CD4-positive, alpha-beta T cell (primary cell): ENCODE data around the gene EEIG1. TPM values are rescaled to one million over a fixed set of nuclear protein-coding genes. Genes with fewer than 3 reads are reported as not detected.

Experiments used
- ATAC-seq: fragments of 200-7000 bp; cut with Tn5 transposase; one replicate; pipeline ENCODE4 v1.10.0; 2022; ENCODE audit warnings: mild to moderate bottlenecking; ENCODE audit not compliant: poor library complexity
- CTCF ChIA-PET: fragments of 350-600 bp; sonication (Branson Sonifier 250); formaldehyde crosslinking; loops from one replicate; lab custom pipeline; 2021; ENCODE audit warnings: antibody characterized with exemption, inconsistent platforms; lab: Charles Lee
- POLR2A ChIA-PET: fragments of 350-600 bp; sonication (Branson Sonifier 250); formaldehyde crosslinking; loops from one replicate; lab custom pipeline; 2021; ENCODE audit warnings: antibody characterized with exemption, inconsistent platforms; lab: Charles Lee
- DNase-seq, 14 experiments: peaks; one replicate each; pipeline ENCODE4 v3.0.0-alpha.2; 2013 to 2020; ENCODE audit warnings: mixed read lengths in 2 of 14
- H3K27ac ChIP-seq, 2 donors: one replicate each; pipeline versions ENCODE4 v1.5.1 to v1.7.0; 2013; ENCODE audit warnings: low read length in 2 of 2, low read depth in 1 of 2, mild to moderate bottlenecking in 1 of 2
- H3K27me3 ChIP-seq, 2 experiments: 1 replicate in 1 of 2; 2 replicates in 1 of 2; pipeline versions ENCODE4 v1.6.1 to v1.7.0; 2013; ENCODE audit warnings: low read length in 2 of 2, control low read depth in 1 of 2, mild to moderate bottlenecking in 1 of 2, moderate library complexity in 1 of 2; ENCODE audit not compliant: insufficient read depth in 2 of 2, control insufficient read depth in 1 of 2
- H3K36me3 ChIP-seq: one replicate; pipeline ENCODE4 v1.6.1; 2013; ENCODE audit warnings: low read length, control low read depth; ENCODE audit not compliant: insufficient read depth
- H3K4me1 ChIP-seq: one replicate; pipeline ENCODE4 v1.6.1; 2013; ENCODE audit warnings: low read length, control low read depth; ENCODE audit not compliant: insufficient read depth
- H3K4me3 ChIP-seq: one replicate; pipeline ENCODE4 v1.5.1; 2013; ENCODE audit warnings: mild to moderate bottlenecking, low read length, moderate library complexity
- H3K9me3 ChIP-seq, 2 experiments: 1 replicate in 1 of 2; 2 replicates in 1 of 2; pipeline versions ENCODE4 v1.6.1 to v1.7.0; 2013; ENCODE audit warnings: low read length in 2 of 2, mild to moderate bottlenecking in 2 of 2, control low read depth in 1 of 2, moderate library complexity in 1 of 2; ENCODE audit not compliant: control insufficient read depth in 1 of 2, insufficient read depth in 1 of 2
- H3K27ac Mint-ChIP-seq: one replicate; pipeline ENCODE4 v1.8.0; 2020; ENCODE audit warnings: mixed read lengths
- H3K27me3 Mint-ChIP-seq: one replicate; pipeline ENCODE4 v1.8.0; 2021; ENCODE audit warnings: mixed read lengths
- H3K36me3 Mint-ChIP-seq: one replicate; pipeline ENCODE4 v1.8.0; 2021; ENCODE audit warnings: low read depth, mixed read lengths
- H3K4me1 Mint-ChIP-seq: one replicate; pipeline ENCODE4 v1.8.0; 2021; ENCODE audit warnings: low read depth, mixed read lengths
- H3K4me3 Mint-ChIP-seq: one replicate; pipeline ENCODE4 v1.8.0; 2020; ENCODE audit warnings: mild to moderate bottlenecking, mixed read lengths
- H3K9me3 Mint-ChIP-seq: one replicate; pipeline ENCODE4 v1.8.0; 2020; ENCODE audit warnings: mixed read lengths
- intact Hi-C, 2 experiments: fragments of 100-400 bp; cut with DNase I in 1 of 2; cut with micrococcal nuclease in 1 of 2; formaldehyde crosslinking; loops; one replicate each; pipeline versions ENCODE4 v1.15.1 to v1.9.0; 2023 to 2025; cut with DNase I, micrococcal nuclease
- total RNA-seq, 174 experiments: library from RNA in 2 of 174; stranded (reverse) in 2 of 174; gene quantifications; one replicate each; pipeline ENCODE4 v1.2.3 and lab custom pipeline; 2021 to 2026
- TF ChIP-seq, protein P1 (sequence below): fragments of 200-600 bp; IDR thresholded peaks from one replicate; pipeline ENCODE4 v1.8.0; 2022; ENCODE audit warnings: antibody characterized with exemption, mild to moderate bottlenecking

The EEIG1 gene
- total RNA-seq, 2 experiments from 2014 or later, result 440 to 463 TPM

DNA sequence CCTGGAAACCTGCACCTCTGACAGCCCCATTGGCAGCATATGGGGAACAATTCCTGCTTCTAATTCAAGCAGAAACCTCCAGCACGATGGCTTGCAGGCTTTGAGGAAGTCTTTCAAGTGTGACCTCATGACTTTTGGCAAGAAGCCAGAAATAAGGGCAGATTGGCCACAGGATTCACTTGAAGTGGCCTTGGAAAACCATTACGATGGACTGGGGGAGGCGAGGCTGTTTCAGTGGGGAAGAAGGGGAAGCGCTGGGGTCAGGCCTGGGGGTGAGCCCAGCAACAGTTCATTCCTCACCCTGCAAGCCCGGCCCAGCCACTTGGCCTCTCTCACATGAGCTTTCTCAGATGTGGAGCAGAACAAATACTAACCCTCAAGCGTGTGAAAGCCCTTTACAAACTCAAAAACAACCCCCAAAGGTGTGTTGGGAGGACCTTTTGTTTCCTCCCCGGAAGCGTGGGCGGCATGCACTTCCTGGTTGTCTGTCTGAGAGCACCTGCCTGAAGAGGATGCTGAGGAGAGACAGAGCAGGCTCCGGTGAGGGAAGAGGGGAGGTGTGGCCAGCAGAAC is 26.9 kb upstream of the EEIG1 start:
- POLR2A ChIA-PET, result interaction anchor here (0.7 to 12.6 kb wide), 18 partner anchors 8 to 71 kb away, joined by 3 to 253 read pairs (median 6); partner anchors contain the start of genes EEIG1 and SLC25A25
- peak overlapping the region; percentile 37 for H3K4me3 ChIP-seq
- Mint-ChIP-seq H3K27me3 (no peaks in the 10 kb centered on the region), H3K9me3 (peaks cover 3% of the 10 kb centered on the region), H3K4me3 (peak overlapping the region; percentile 76), H3K4me1 (peaks cover 81% of the 10 kb centered on the region), H3K27ac (peak overlapping the region; percentile 96), H3K36me3 (peaks cover 4% of the 10 kb centered on the region)
- ATAC-seq, result peak; percentile 87
- H3K4me1 ChIP-seq, result peaks cover 89% of the 10 kb centered on the region
- H3K27ac ChIP-seq, result peak overlapping the region; percentile 65 to 97
- H3K27me3 ChIP-seq, result no peaks in the 10 kb centered on the region
- peaks cover 0 to 4% of the 10 kb centered on the region in 2 experiments for H3K9me3 ChIP-seq
- intact Hi-C loops, result loop anchor here (1.0 to 2.0 kb wide), 4 partner anchors 19 to 37 kb away; no protein-coding TSS in a partner anchor
- CTCF ChIA-PET, result interaction anchor here (1.3 to 2.8 kb wide), 4 partner anchors 20 to 52 kb away, joined by 4 to 14 read pairs (median 6); no protein-coding TSS in a partner anchor
- TF ChIP-seq, protein P1, sequence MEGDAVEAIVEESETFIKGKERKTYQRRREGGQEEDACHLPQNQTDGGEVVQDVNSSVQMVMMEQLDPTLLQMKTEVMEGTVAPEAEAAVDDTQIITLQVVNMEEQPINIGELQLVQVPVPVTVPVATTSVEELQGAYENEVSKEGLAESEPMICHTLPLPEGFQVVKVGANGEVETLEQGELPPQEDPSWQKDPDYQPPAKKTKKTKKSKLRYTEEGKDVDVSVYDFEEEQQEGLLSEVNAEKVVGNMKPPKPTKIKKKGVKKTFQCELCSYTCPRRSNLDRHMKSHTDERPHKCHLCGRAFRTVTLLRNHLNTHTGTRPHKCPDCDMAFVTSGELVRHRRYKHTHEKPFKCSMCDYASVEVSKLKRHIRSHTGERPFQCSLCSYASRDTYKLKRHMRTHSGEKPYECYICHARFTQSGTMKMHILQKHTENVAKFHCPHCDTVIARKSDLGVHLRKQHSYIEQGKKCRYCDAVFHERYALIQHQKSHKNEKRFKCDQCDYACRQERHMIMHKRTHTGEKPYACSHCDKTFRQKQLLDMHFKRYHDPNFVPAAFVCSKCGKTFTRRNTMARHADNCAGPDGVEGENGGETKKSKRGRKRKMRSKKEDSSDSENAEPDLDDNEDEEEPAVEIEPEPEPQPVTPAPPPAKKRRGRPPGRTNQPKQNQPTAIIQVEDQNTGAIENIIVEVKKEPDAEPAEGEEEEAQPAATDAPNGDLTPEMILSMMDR, result no peak
- peak; percentile 82 to 97 (median 91) for DNase-seq
- H3K36me3 ChIP-seq, result no peaks in the 10 kb centered on the region

DNA sequence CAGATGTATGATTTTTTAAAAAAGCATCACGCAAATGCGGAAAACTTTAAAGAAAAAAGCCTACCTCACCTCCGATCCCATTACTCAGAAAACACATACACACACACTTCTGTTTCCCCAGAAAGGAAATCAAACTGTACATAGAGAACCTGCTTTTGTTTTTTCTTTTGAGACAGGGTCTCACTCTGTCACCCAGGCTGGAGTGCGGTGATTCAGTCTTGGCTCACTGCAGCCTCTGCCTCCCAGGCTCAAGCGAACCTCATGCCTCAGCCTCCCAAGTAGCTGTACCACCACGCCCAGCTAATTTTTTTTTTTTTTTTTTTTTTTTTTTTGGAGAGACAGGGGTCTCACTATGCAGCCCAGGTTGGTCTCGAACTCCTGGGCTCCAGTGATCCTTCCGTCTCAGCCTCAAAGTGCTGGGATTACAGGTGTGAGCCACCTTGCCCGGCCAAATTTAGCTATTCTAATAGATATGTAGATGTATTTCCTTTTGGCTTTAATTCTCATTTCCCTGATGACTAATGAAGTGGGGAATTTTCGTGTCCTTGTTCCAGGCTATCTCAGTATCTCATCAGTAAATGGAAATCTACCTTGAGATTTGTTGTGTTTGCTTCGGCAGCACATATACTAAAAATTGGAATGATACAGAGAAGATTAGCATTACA is 25.7 kb upstream of the EEIG1 start:
- no peaks in the 10 kb centered on the region for H3K36me3 ChIP-seq
- peaks cover 0 to 4% of the 10 kb centered on the region in 2 experiments for H3K9me3 ChIP-seq
- DNase-seq (peak in 2 of 14 experiments; percentile 27 to 61), ATAC-seq (no peak)
- TF ChIP-seq, protein P1, result no peak
- ChIA-PET POLR2A (interaction anchor here (0.6 to 12.6 kb wide), 17 partner anchors 10 to 230 kb away, joined by 3 to 253 read pairs (median 5); partner anchors contain the start of genes EEIG1 and SLC25A25), CTCF (interaction anchor here (0.6 to 2.8 kb wide), 4 partner anchors 25 to 219 kb away, joined by 4 to 14 read pairs (median 6); no protein-coding TSS in a partner anchor)
- peaks cover 77% of the 10 kb centered on the region for H3K4me1 Mint-ChIP-seq
- H3K27ac Mint-ChIP-seq, result peak overlapping the region; percentile 96
- peaks cover 94% of the 10 kb centered on the region for H3K4me1 ChIP-seq
- H3K4me3 ChIP-seq, result peak overlapping the region; percentile 13
- H3K9me3 Mint-ChIP-seq, result peaks cover 3% of the 10 kb centered on the region
- peaks cover 4% of the 10 kb centered on the region for H3K36me3 Mint-ChIP-seq
- intact Hi-C loops, result loop anchor here in 1 of 2 experiments (2.0 kb wide), 1 partner anchor 24 kb away; no protein-coding TSS in a partner anchor
- peak overlapping the region; percentile 65 to 97 for H3K27ac ChIP-seq
- H3K4me3 Mint-ChIP-seq, result peak overlapping the region; percentile 63
- no peaks in the 10 kb centered on the region for H3K27me3 ChIP-seq
- H3K27me3 Mint-ChIP-seq, result no peaks in the 10 kb centered on the region

DNA sequence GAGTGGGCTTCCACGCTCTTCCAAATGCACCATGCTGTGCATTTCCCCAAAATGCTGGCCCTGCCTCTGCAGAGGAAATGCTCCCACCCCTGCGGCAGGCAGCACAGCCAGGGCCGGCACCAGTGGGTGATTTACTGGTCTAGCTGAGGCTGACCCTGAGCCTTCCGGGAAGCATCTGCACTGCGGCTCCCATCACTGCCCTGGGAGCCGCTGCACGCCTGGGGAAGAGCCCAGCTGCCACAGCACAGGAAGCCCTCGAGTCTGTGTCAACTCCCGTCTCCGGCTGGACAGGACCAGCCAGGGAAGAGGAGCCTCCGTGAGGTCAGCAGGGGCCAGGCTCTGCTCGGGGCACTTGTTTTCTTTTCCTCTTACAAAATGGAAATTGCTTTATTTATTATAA is 25.1 kb upstream of the EEIG1 start:
- Mint-ChIP-seq H3K27me3 (no peaks in the 10 kb centered on the region), H3K9me3 (peaks cover 3% of the 10 kb centered on the region), H3K36me3 (peaks cover 4% of the 10 kb centered on the region), H3K27ac (peak overlapping the region; percentile 96), H3K4me3 (peak overlapping the region; percentile 30), H3K4me1 (peaks cover 76% of the 10 kb centered on the region)
- DNase-seq (peak in 2 of 14 experiments; percentile 25 to 26), ATAC-seq (no peak)
- Histone ChIP-seq H3K4me1 (peaks cover 92% of the 10 kb centered on the region), H3K27me3 (no peaks in the 10 kb centered on the region), H3K27ac (peak overlapping the region; percentile 65 to 97), H3K36me3 (no peaks in the 10 kb centered on the region), H3K9me3 (peaks cover 0 to 4% of the 10 kb centered on the region in 2 experiments), H3K4me3 (peak overlapping the region; percentile 13)
- intact Hi-C loops, result loop anchor here in 1 of 2 experiments (1.0 to 2.0 kb wide), 2 partner anchors 19 to 23 kb away; no protein-coding TSS in a partner anchor
- TF ChIP-seq, protein P1, result no peak
- ChIA-PET POLR2A (interaction anchor here (1.0 to 12.6 kb wide), 8 partner anchors 9 to 230 kb away, joined by 3 to 253 read pairs (median 20); partner anchors contain the start of gene EEIG1), CTCF (interaction anchor here (0.6 to 2.8 kb wide), 4 partner anchors 50 to 219 kb away, joined by 3 to 14 read pairs (median 4); no protein-coding TSS in a partner anchor)
